ENCODE results near the gene MPV17L2. TPM values are rescaled to one million over a fixed set of nuclear protein-coding genes. Genes with fewer than 3 reads are reported as not detected.
A peak's percentile ranks its signal among the peaks of the same experiment; 100 is the strongest.
"Not testable (repeated sequence)": the region's sequence is repeated elsewhere in the genome, so short reads cannot be mapped to it uniquely, and the experiment has no call there.

Gene MPV17L2
- total RNA-seq, 2 donors from 2014 or later, result 6.1 to 6.6 TPM

- intact Hi-C loops (cut with DNase I), result loop anchor here in 1 of 2 donors (10.0 kb wide), 1 partner anchor 50 kb away; a partner anchor contains a TSS
- no peak for DNase-seq (ENCODE audit: low spot score)
Measured at GRCh38 chr19:18204394-18205199, 11.6 kb downstream of the MPV17L2 start.

- peak; percentile 92 for DNase-seq (ENCODE audit: low spot score)
- intact Hi-C loops (cut with DNase I), result loop anchor here in 1 of 2 donors (10.0 kb wide), 1 partner anchor 49 kb away; a partner anchor contains a TSS
Measured at GRCh38 chr19:18205200-18205892, 12.3 kb downstream of the MPV17L2 start.

DNA sequence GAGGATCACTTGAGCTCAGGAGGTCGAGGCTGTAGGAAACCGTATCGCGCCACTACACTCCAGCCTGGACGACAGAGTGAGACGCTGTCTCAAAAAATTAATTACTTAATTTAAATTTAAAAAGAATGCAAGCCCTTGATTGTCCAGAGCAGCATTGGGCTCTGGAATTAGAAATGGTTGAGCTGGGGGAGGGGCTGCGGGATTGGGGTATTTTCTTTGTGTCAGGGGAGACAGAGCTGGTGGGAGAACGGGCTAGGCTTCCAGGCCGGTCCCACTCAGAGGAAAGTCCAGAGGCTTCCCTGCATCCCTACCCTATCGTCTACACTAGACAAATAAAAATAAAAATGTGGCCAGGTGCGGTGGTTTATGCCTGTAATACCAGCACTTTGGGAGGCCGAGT is 13.0 kb downstream of the MPV17L2 start:
- DNase-seq (ENCODE audit: low spot score), result no peak
- intact Hi-C loops (cut with DNase I), result loop anchor here in 1 of 2 donors (10.0 kb wide), 1 partner anchor 49 kb away; a partner anchor contains a TSS

GRCh38 chr19:18208098-18208951 is 15.3 kb downstream of the MPV17L2 start:
- peak; percentile 88 for DNase-seq (ENCODE audit: low spot score)
- intact Hi-C loops (cut with DNase I), result loop anchor here in 1 of 2 donors (10.0 kb wide), 1 partner anchor 46 kb away; a partner anchor contains a TSS

DNA sequence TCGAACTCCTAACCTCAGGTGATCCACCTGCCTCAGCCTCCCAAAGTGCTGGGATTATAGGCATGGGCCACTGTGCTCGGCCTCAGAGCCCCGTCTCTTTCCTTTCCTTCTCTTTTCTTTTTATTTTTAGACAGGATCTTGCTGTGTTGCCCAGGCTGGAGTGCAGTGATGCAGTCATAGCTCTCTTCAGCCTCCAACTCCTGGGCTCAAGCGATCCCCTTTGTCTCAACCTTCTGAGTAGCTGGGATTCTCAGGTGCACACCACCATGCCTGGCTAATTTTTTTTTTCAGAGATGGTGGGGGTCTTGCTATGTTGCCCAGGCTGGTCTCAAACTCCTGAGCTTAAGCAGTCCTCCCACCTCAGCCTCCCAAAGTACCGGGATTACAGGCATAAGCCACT is 16.9 kb downstream of the MPV17L2 start:
- intact Hi-C loops (cut with DNase I), result loop anchor here (5.0 to 10.0 kb wide), 2 partner anchors 42 to 45 kb away; a partner anchor contains a TSS
- DNase-seq (ENCODE audit: low spot score), result not testable (repeated sequence)

DNA sequence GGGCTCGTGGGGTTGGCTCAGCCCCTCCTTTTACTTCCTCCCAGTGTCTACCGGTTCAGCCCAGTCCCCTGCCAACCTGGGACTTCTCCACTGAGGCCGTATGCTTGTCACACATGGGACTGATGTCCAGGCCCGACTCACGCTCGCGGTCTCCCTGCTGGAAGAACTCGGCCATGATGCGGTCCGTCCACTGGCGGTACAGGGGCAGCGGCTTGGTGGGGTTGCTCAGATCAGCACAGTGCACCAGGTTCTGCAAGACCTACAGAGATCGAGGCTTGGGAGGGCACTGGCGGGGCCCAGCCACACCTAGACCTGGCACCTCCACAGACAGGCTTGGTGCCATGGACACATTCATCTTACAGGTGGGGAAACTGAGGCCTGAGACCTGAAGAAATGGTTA is 18.7 kb downstream of the MPV17L2 start:
- intact Hi-C loops (cut with DNase I), result loop anchor here in 1 of 2 donors (5.0 kb wide), 1 partner anchor 41 kb away; no protein-coding TSS in a partner anchor
- DNase-seq (ENCODE audit: low spot score), result no peak

DNA sequence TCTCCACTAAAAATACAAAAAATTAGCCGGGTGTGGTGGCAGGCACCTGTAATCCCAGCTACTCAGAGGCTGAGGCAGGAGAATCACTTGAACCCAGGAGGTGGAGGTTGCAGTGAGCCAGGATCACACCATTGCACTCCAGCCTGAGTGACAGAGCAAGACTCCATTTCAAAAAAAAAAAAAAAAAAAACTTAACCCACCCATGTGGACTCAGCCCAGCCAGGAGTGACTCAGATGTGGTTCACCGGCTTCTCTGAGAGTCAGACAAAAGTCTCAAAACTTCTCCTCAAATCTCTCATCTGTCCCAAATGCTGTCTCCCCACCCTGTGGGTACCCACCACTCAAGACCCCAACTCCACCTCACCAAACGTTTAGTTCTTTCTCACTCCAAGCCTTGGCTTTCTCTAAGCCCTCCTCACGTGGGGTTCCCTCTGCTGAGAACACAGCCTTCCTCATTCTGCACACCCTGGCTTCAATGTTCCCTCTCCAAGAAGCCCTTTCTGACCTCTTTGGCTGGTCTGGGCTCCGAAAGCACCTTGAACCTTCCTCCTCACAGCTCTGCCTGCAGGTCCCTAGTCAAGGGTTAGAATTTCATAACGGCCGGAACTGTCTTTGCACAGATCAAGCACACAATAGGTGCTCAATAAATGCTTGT is 21.9 kb downstream of the MPV17L2 start:
- intact Hi-C loops (cut with DNase I), result loop anchor here in 1 of 2 donors (5.0 kb wide), 1 partner anchor 37 kb away; no protein-coding TSS in a partner anchor
- DNase-seq (ENCODE audit: low spot score), result no peak

GRCh38 chr19:18216789-18217188 is 23.8 kb downstream of the MPV17L2 start:
- intact Hi-C loops (cut with DNase I), result no loop called here
- no peak for DNase-seq (ENCODE audit: low spot score)

GRCh38 chr19:18218159-18218558 is 25.1 kb downstream of the MPV17L2 start:
- intact Hi-C loops (cut with DNase I), result no loop called here
- DNase-seq (ENCODE audit: low spot score), result no peak

DNA sequence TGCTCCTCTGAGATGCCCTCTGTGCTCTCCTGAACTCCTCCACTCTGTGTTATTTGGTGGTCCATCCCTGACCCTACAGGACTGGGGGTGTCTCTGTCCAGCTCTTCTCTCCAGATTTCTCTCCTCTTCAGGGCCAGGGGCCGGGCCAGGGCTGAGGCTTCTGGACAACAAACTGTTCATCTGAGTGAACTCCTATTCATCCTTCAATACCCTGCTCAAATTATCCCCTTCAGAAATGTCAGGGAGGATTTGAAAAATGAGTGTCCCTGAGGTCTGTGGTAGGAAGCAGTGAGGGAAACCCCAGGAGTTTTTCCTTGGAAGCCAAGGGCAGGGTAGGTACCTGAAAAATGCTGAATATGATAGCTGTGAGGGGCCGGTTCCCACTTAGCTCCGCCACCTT is 25.6 kb downstream of the MPV17L2 start:
- intact Hi-C loops (cut with DNase I), result no loop called here
- no peak for DNase-seq (ENCODE audit: low spot score)

DNA sequence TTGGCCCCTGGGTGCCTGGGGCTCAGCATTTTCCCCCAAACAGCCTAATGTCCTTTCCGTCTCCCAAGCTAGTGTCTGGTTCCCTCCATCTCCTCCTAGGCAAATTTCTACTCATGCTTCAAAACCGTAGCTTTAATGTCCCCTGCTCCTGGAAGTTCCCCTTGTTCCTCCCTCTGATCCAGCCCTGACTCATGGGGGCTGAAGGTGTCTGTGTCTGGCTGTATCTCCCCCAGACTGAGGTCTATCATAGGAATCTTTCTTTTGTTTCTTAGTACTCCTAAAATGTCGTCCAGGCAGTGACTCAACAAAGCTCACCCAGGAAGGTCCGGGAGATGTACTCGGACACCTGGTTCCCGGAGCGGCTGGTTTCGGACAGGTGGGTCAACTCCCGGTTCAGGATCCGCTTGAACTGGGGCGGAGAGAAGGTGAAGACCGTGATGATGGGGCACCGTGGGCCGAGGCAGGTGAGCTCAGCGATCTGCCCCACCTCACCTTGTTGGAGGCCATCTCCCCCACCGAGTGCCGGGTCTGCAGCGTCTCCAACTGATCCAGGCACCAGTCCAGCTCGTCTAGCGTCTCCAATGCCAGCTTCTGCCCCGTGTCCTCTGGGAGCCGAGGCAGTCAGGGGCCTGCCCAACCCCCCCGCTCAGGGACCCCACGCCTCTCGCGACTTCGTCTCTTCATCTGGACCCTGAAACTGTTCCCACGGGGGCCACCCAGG is 27.1 kb downstream of the MPV17L2 start:
- no peak for DNase-seq (ENCODE audit: low spot score)
- intact Hi-C loops (cut with DNase I), result no loop called here

GRCh38 chr19:18220632-18221275 is 27.7 kb downstream of the MPV17L2 start:
- DNase-seq (ENCODE audit: low spot score), result no peak
- intact Hi-C loops (cut with DNase I), result no loop called here

DNA sequence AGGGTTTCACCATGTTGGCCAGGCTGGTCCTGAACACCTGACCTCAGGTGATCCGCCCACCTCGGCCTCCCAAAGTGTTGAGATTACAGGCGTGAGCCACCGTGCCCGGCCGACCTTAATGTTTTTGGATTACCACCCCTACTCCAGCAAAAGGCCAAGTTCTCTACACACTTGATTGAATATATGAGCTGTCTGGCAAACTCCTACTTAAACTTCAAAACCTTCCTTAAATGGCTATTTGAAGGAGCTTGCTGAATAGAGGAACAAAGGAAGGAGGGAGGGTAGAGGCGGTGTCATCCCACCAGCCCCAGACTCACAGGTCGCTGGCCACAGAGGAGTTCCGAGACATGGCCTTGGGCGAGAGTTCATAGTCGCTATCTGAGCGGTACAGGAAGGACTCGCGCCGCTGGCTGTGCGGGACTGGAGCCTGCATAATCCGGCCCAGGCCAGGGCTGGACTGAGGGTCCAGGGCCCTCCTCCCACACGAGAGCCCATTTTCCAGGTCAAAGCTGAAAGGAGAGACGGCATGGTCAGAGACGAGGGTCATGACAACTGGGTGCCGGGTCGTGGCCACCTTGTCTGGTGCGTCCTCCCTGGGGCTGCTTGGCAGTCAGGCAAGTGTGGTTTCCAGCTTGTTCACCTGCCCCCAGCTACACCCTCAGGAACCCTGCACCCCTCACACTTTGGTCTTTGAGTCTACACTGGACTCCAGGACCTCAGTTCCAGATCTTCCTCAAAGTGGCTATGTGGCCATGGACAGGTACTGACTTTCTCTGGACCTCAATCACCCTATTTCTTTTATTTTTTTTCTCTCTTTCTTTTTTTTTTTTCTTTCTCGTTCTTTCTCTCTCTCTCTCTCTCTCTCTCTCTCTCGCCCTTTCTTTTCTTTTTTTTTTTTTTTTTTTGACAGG is 29.1 kb downstream of the MPV17L2 start:
- intact Hi-C loops (cut with DNase I), result no loop called here

GRCh38 chr19:18223860-18224524 is 31.0 kb downstream of the MPV17L2 start:
- intact Hi-C loops (cut with DNase I), result no loop called here
- DNase-seq (ENCODE audit: low spot score), result no peak

More for the DNA sequence above, 29.1 kb downstream of the MPV17L2 start:
- DNase-seq (ENCODE audit: low spot score), result no peak

DNA sequence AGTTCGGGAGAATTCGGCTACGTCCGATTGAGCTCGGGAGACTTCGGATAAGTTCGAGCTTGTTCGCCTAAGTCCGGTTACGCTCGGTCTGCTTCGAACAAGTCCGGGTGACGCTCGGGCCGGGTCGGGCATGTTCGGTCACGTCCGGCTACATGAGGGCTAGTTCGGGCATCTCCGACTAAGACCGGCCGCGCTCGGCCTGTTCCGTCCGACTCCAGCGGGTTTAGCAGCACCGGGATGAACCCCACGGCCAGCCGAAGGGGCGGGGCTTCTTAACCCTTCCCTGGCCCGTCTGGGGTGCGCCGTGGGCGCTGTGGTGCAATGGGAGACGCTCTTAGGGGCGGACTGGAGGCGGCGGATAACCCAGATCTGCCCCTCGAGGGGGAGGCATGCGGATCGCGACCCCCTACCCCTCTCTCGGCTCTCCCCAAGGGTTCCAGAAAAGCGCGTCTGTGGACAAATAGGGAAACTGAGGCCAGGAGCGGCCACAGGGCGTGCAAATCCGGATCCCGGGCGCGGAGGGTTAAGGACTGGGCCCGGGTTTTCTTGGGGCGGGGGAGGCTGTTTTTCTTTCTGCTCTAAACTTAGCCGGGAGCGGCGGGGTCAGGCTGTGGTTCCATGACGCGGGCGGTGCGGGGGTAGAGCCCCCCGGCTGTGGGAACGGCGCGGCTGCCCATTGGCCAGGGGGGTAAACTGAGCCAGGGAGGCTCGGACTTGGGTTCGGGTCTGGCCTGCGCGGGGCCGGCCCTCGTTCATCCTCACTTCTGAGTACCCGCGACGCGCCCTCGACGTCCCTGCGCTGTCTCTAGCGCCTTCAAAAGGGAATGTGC is 31.7 kb downstream of the MPV17L2 start:
- intact Hi-C loops (cut with DNase I), result no loop called here
- DNase-seq (ENCODE audit: low spot score), result peak; percentile 100

All from posterior vena cava (tissue), 2 donors.